Hepatic stellate cell (primary cell): ENCODE data around the gene ARHGDIG.

Experiments used
- DNase-seq: peaks from one replicate; pipeline ENCODE4 v3.0.0; 2011; ENCODE audit warnings: low spot score

ARHGDIG gene

GRCh38 chr16:280991-281659, 734 bp downstream of the ARHGDIG start:
- no peak for DNase-seq

- DNase-seq, result no peak
These were observed 1.4 kb downstream of the ARHGDIG start for GRCh38 chr16:281660-282255.

GRCh38 chr16:282491-282890, 2.1 kb downstream of the ARHGDIG start:
- DNase-seq, result no peak

GRCh38 chr16:283033-283805, 2.8 kb downstream of the ARHGDIG start, which contains the start of gene PDIA2:
PDIA2 (plus strand) TSS chr16:283164; CDS start chr16:283170, 6 bp downstream.
- no peak for DNase-seq

GRCh38 chr16:284204-285120, 4.1 kb downstream of the ARHGDIG start:
- DNase-seq, result no peak

GRCh38 chr16:285146-286055, 5.0 kb downstream of the ARHGDIG start:
- DNase-seq, result no peak

- DNase-seq, result no peak
These were observed 6.3 kb downstream of the ARHGDIG start for GRCh38 chr16:286491-287297.

GRCh38 chr16:287298-287811, 7.0 kb downstream of the ARHGDIG start:
- DNase-seq, result no peak

- DNase-seq, result no peak
These were observed 7.9 kb downstream of the ARHGDIG start for GRCh38 chr16:287981-288920.

GRCh38 chr16:289395-289997, 9.1 kb downstream of the ARHGDIG start:
- DNase-seq, result no peak

- no peak for DNase-seq
These were observed 9.8 kb downstream of the ARHGDIG start for GRCh38 chr16:290015-290680.

GRCh38 chr16:290681-291405, 10.5 kb downstream of the ARHGDIG start:
- DNase-seq, result no peak

- no peak for DNase-seq
These were observed 11.1 kb downstream of the ARHGDIG start for GRCh38 chr16:291539-291938.

- DNase-seq, result no peak
These were observed 12.8 kb downstream of the ARHGDIG start for GRCh38 chr16:293043-293775.

GRCh38 chr16:296276-296675, 15.9 kb downstream of the ARHGDIG start:
- DNase-seq, result no peak

- no peak for DNase-seq
These were observed 16.6 kb downstream of the ARHGDIG start for GRCh38 chr16:296806-297510.
